COLO829 (cell line): ENCODE measurements around the gene VIPR2.
"Not testable (repeated sequence)": the region's sequence is repeated elsewhere in the genome, so short reads cannot be mapped to it uniquely, and the experiment has no call there.

Experiments
- DNase-seq: peaks from one replicate; pipeline ENCODE4 v3.0.0; 2012; ENCODE audit warnings: low spot score

Gene VIPR2

GRCh38 chr7:159138508-159138907 is 6.2 kb downstream of the VIPR2 start:
- DNase-seq = no peak

GRCh38 chr7:159137906-159138305 is 6.8 kb downstream of the VIPR2 start:
- no peak for DNase-seq

- DNase-seq = no peak
Observed at GRCh38 chr7:159136846-159137245, 7.8 kb downstream of the VIPR2 start.

- DNase-seq = no peak
Observed at GRCh38 chr7:159136442-159136841, 8.2 kb downstream of the VIPR2 start.

- no peak for DNase-seq
Observed at GRCh38 chr7:159136013-159136412, 8.7 kb downstream of the VIPR2 start.

GRCh38 chr7:159132670-159133443 is 11.8 kb downstream of the VIPR2 start:
- DNase-seq = not testable (repeated sequence)

GRCh38 chr7:159130820-159131219 is 13.8 kb downstream of the VIPR2 start:
- DNase-seq = no peak

GRCh38 chr7:159130199-159130775 is 14.4 kb downstream of the VIPR2 start:
- no peak for DNase-seq

- no peak for DNase-seq
Observed at GRCh38 chr7:159128767-159129166, 15.9 kb downstream of the VIPR2 start.

GRCh38 chr7:159127691-159128642 is 16.7 kb downstream of the VIPR2 start:
- no peak for DNase-seq

GRCh38 chr7:159126311-159127260 is 18.1 kb downstream of the VIPR2 start:
- DNase-seq = no peak

GRCh38 chr7:159125955-159126270 is 18.8 kb downstream of the VIPR2 start:
- DNase-seq = no peak

- no peak for DNase-seq
Observed at GRCh38 chr7:159125104-159125954, 19.3 kb downstream of the VIPR2 start.

GRCh38 chr7:159123793-159124192 is 20.9 kb downstream of the VIPR2 start:
- not testable (repeated sequence) for DNase-seq

GRCh38 chr7:159123294-159123693 is 21.4 kb downstream of the VIPR2 start:
- DNase-seq = not testable (repeated sequence)

- DNase-seq = no peak
Observed at GRCh38 chr7:159122276-159122675, 22.4 kb downstream of the VIPR2 start.

GRCh38 chr7:159121476-159121875 is 23.2 kb downstream of the VIPR2 start:
- DNase-seq = no peak

- DNase-seq = no peak
Observed at GRCh38 chr7:159121068-159121467, 23.6 kb downstream of the VIPR2 start.

- DNase-seq = no peak
Observed at GRCh38 chr7:159120540-159120919, 24.1 kb downstream of the VIPR2 start.

- DNase-seq = no peak
Observed at GRCh38 chr7:159119851-159120539, 24.7 kb downstream of the VIPR2 start.
